T-helper 2 cell treated with Interferon-gamma antibody and Interleukin-4, amounts not matched to agents 5 μg/mL and 100 μg/mL, for 36 hours (primary cell): ENCODE results near the gene SGF29.
"Not testable (repeated sequence)": the region's sequence is repeated elsewhere in the genome, so short reads cannot be mapped to it uniquely, and the experiment has no call there.

Experiments used
- DNase-seq: peaks from one replicate; pipeline ENCODE4 v3.0.0; 2021; ENCODE audit warnings: low spot score
- H3K27ac Mint-ChIP-seq: one replicate; pipeline ENCODE4 v1.8.0; 2021; ENCODE audit warnings: mild to moderate bottlenecking, mixed read lengths
- H3K27me3 Mint-ChIP-seq: one replicate; pipeline ENCODE4 v1.8.0; 2021; ENCODE audit warnings: low read depth, mixed read lengths
- H3K36me3 Mint-ChIP-seq: one replicate; pipeline ENCODE4 v1.8.0; 2021; ENCODE audit warnings: low read depth, mixed read lengths
- H3K4me1 Mint-ChIP-seq: one replicate; pipeline ENCODE4 v1.8.0; 2021; ENCODE audit warnings: low read depth, mixed read lengths
- H3K4me3 Mint-ChIP-seq: one replicate; pipeline ENCODE4 v1.8.0; 2022; ENCODE audit warnings: mild to moderate bottlenecking, moderate library complexity, mixed read lengths
- H3K9me3 Mint-ChIP-seq: one replicate; pipeline ENCODE4 v1.8.0; 2021; ENCODE audit warnings: mixed read lengths

SGF29 gene

DNA sequence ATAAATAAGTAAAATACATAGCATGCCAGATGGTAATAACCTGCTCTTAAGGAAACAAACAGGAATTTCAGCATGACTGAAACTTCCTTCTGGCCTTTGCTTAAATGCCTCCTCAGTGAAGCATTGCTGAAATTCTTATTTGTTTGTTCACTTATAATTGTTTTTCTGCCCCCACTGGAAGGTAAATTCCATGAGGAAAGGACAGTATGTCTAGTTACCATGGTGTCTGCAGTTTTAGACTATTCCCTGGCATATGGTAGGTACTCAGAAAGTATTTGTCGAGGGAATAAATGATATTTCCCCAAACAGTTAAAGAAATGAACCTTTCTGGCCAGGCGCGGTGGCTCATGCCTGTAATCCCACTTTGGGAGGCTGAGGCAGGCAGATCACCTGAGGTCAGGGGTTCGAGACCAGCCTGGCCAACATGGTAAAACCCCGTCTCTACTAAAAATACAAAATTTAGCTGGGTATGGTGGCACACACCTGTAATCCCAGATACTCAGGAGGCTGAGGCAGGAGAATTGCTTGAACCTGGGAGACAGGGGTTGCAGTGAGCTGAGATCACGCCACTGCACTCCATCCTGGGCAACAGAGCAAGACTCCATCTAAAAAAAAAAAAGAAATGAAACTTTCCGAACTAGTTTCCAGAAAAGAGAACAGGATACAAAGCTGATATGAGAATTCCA lies 26.5 kb upstream of the SGF29 start:
- DNase-seq, H3K4me1 Mint-ChIP-seq, H3K36me3 Mint-ChIP-seq, H3K4me3 Mint-ChIP-seq, H3K27ac Mint-ChIP-seq, H3K9me3 Mint-ChIP-seq, H3K27me3 Mint-ChIP-seq: not testable (repeated sequence)

GRCh38 chr16:28527985-28528384 lies 25.7 kb upstream of the SGF29 start:
- no peak for DNase-seq
- peaks cover 3% of the 10 kb centered on the region for H3K27me3 Mint-ChIP-seq
- H3K4me1 Mint-ChIP-seq, result peaks cover 3% of the 10 kb centered on the region
- H3K36me3 Mint-ChIP-seq, result no peaks in the 10 kb centered on the region
- no peak overlapping the region for H3K27ac Mint-ChIP-seq
- H3K4me3 Mint-ChIP-seq, result no peak overlapping the region
- H3K9me3 Mint-ChIP-seq, result no peaks in the 10 kb centered on the region

- DNase-seq, result no peak
These were observed 25.3 kb upstream of the SGF29 start for GRCh38 chr16:28528463-28528867.

GRCh38 chr16:28529124-28529523 lies 24.6 kb upstream of the SGF29 start:
- no peak overlapping the region for H3K4me3 Mint-ChIP-seq
- no peak for DNase-seq
- no peak overlapping the region for H3K27ac Mint-ChIP-seq
- no peaks in the 10 kb centered on the region for H3K36me3 Mint-ChIP-seq
- peaks cover 4% of the 10 kb centered on the region for H3K4me1 Mint-ChIP-seq
- H3K27me3 Mint-ChIP-seq, result peaks cover 3% of the 10 kb centered on the region
- H3K9me3 Mint-ChIP-seq, result no peaks in the 10 kb centered on the region

More at GRCh38 chr16:28528463-28528867, 25.3 kb upstream of the SGF29 start:
- no peak overlapping the region for H3K4me3 Mint-ChIP-seq
- H3K9me3 Mint-ChIP-seq, result no peaks in the 10 kb centered on the region
- H3K36me3 Mint-ChIP-seq, result no peaks in the 10 kb centered on the region
- peaks cover 3% of the 10 kb centered on the region for H3K27me3 Mint-ChIP-seq
- H3K27ac Mint-ChIP-seq, result no peak overlapping the region
- peaks cover 3% of the 10 kb centered on the region for H3K4me1 Mint-ChIP-seq

GRCh38 chr16:28531777-28532744 lies 21.7 kb upstream of the SGF29 start:
- no peak overlapping the region for H3K27ac Mint-ChIP-seq
- H3K4me1 Mint-ChIP-seq, result peaks cover 14% of the 10 kb centered on the region
- no peak for DNase-seq
- H3K36me3 Mint-ChIP-seq, result no peaks in the 10 kb centered on the region
- peaks cover 4% of the 10 kb centered on the region for H3K9me3 Mint-ChIP-seq
- H3K27me3 Mint-ChIP-seq, result no peaks in the 10 kb centered on the region
- H3K4me3 Mint-ChIP-seq, result no peak overlapping the region

GRCh38 chr16:28532940-28533647 lies 20.6 kb upstream of the SGF29 start:
- Mint-ChIP-seq H3K27ac (no peak overlapping the region), H3K4me1 (peaks cover 14% of the 10 kb centered on the region), H3K4me3 (no peak overlapping the region), H3K9me3 (peaks cover 4% of the 10 kb centered on the region), H3K36me3 (no peaks in the 10 kb centered on the region), H3K27me3 (no peaks in the 10 kb centered on the region)
- no peak for DNase-seq

DNA sequence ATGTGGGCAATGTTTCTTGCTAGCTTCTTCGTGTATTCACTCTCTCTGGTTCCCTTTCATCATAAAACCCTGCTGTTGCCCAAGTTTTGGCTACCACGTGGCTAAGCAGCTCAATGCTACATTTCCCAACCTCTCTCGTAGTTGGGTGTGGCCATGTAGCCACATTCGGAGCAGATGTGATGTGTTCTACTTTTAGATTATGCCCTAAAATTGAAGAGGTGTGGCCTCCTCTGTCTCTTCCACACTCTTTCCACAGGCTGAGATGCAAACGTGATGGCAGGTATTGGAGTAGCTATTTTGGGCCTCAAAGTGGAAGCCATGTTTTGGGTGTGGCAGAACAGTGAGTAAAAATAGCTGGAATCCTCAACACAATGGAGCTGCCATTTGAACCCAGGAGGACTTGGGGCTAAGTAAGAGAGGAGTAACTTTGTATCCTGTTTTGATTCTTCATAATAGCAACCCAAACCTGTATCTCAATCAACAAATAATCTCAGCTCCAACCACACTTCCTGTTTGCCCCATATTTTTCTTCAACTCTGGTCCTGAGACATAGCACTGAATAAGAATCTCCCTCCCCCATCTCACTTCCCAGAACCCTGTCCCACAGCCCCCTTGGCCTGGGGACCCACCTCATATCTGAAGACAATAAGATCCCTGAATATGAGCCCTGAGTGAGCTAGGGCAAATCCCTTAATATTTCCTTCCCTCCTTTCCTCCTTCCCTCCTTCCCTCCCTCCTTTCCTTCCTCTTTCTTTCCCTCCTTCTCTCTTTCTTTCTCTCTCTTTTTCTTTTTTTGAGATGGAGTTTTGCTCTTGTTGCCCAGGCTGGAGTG lies 19.0 kb upstream of the SGF29 start:
- DNase-seq, result no peak
- Mint-ChIP-seq H3K4me3 (no peak overlapping the region), H3K9me3 (peaks cover 4% of the 10 kb centered on the region), H3K4me1 (peaks cover 14% of the 10 kb centered on the region), H3K36me3 (no peaks in the 10 kb centered on the region), H3K27ac (peak overlapping the region; percentile 56), H3K27me3 (no peaks in the 10 kb centered on the region)

- DNase-seq, result no peak
- Mint-ChIP-seq H3K9me3 (peaks cover 4% of the 10 kb centered on the region), H3K27me3 (no peaks in the 10 kb centered on the region), H3K4me1 (peaks cover 14% of the 10 kb centered on the region), H3K4me3 (no peak overlapping the region), H3K27ac (no peak overlapping the region), H3K36me3 (no peaks in the 10 kb centered on the region)
These were observed 16.6 kb upstream of the SGF29 start for GRCh38 chr16:28537076-28537475.

- H3K4me1 Mint-ChIP-seq, result peaks cover 16% of the 10 kb centered on the region
- H3K27me3 Mint-ChIP-seq, result no peaks in the 10 kb centered on the region
- H3K4me3 Mint-ChIP-seq, result no peak overlapping the region
- DNase-seq, result no peak
- H3K9me3 Mint-ChIP-seq, result peaks cover 4% of the 10 kb centered on the region
- no peaks in the 10 kb centered on the region for H3K36me3 Mint-ChIP-seq
- no peak overlapping the region for H3K27ac Mint-ChIP-seq
These were observed 15.6 kb upstream of the SGF29 start for GRCh38 chr16:28537964-28538732.

GRCh38 chr16:28538733-28539596 lies 14.8 kb upstream of the SGF29 start, which contains the start of gene NUPR1:
Gene NUPR1, minus strand, starts transcription at chr16:28538974. Its CDS starts 67 bp downstream, at chr16:28538907.
- H3K36me3 Mint-ChIP-seq, result no peaks in the 10 kb centered on the region
- H3K27ac Mint-ChIP-seq, result no peak within 1 kb of the TSS
- DNase-seq, result no peak
- H3K4me3 Mint-ChIP-seq, result no peak within 1 kb of the TSS
- peaks cover 16% of the 10 kb centered on the region for H3K4me1 Mint-ChIP-seq
- H3K9me3 Mint-ChIP-seq, result peaks cover 4% of the 10 kb centered on the region
- H3K27me3 Mint-ChIP-seq, result no peaks in the 10 kb centered on the region

- Mint-ChIP-seq H3K4me1 (peaks cover 4% of the 10 kb centered on the region), H3K27me3 (no peaks in the 10 kb centered on the region), H3K4me3 (no peak overlapping the region), H3K9me3 (no peaks in the 10 kb centered on the region), H3K36me3 (no peaks in the 10 kb centered on the region), H3K27ac (no peak overlapping the region)
- DNase-seq, result no peak
These were observed 13.4 kb upstream of the SGF29 start for GRCh38 chr16:28540346-28540745.

GRCh38 chr16:28542646-28543045 lies 11.1 kb upstream of the SGF29 start:
- Mint-ChIP-seq H3K9me3 (no peaks in the 10 kb centered on the region), H3K27me3 (no peaks in the 10 kb centered on the region), H3K4me3 (no peak overlapping the region), H3K36me3 (no peaks in the 10 kb centered on the region), H3K4me1 (peaks cover 2% of the 10 kb centered on the region), H3K27ac (no peak overlapping the region)
- no peak for DNase-seq
